Neutrophil (primary cell): ENCODE results near the gene TTC13.

ENCODE experiments used
- H3K27ac ChIP-seq: fragments of 200-600 bp; sonication (generic); 2 replicates; pipeline ENCODE4 v1.5.1; 2016; ENCODE audit warnings: mild to moderate bottlenecking, moderate library complexity
- H3K27me3 ChIP-seq: fragments of 200-600 bp; sonication (generic); 2 replicates; pipeline ENCODE4 v1.6.0; 2016; ENCODE audit warnings: mild to moderate bottlenecking
- H3K36me3 ChIP-seq: fragments of 200-600 bp; sonication (generic); 2 replicates; pipeline ENCODE4 v1.5.1; 2017
- H3K4me1 ChIP-seq, 2 experiments: fragments of 200-600 bp in 1 of 2; sonication (generic) in 1 of 2; 1 replicate in 1 of 2; 2 replicates in 1 of 2; pipeline versions ENCODE4 v1.5.1 to v1.6.1; 2013 to 2016; ENCODE audit warnings: low read depth in 1 of 2, low read length in 1 of 2, mild to moderate bottlenecking in 1 of 2, moderate library complexity in 1 of 2; ENCODE audit not compliant: control insufficient read depth in 1 of 2, insufficient read depth in 1 of 2
- H3K4me3 ChIP-seq, 2 experiments: fragments of 200-600 bp in 1 of 2; sonication (generic) in 1 of 2; 1 replicate in 1 of 2; 2 replicates in 1 of 2; pipeline ENCODE4 v1.5.1; 2013 to 2016; ENCODE audit warnings: low read depth in 1 of 2, low read length in 1 of 2, mild to moderate bottlenecking in 1 of 2, moderate library complexity in 1 of 2
- H3K9me3 ChIP-seq: fragments of 200-600 bp; sonication (generic); 2 replicates; pipeline ENCODE4 v1.5.1; 2016
- CTCF ChIP-seq: fragments of 200-600 bp; sonication (generic); IDR thresholded peaks from 2 replicates; pipeline ENCODE4 v1.5.1; 2016; ENCODE audit warnings: antibody characterized with exemption

TTC13 gene

GRCh38 chr1:230972855-230973271 lies 5.8 kb downstream of the TTC13 start:
- Histone ChIP-seq H3K36me3 (peaks cover 4% of the 10 kb centered on the region), H3K27ac (peak overlapping the region; percentile 88), H3K4me1 (peaks cover 45 to 46% of the 10 kb centered on the region in 2 experiments), H3K4me3 (peak overlapping the region; percentile 26 to 37), H3K27me3 (no peaks in the 10 kb centered on the region), H3K9me3 (no peaks in the 10 kb centered on the region)
- TF ChIP-seq CTCF: no peak

- H3K27me3 ChIP-seq: no peaks in the 10 kb centered on the region
- H3K4me3 ChIP-seq: no peak overlapping the region
- peak overlapping the region; percentile 88 for H3K27ac ChIP-seq
- peaks cover 4% of the 10 kb centered on the region for H3K36me3 ChIP-seq
- H3K9me3 ChIP-seq: no peaks in the 10 kb centered on the region
- peaks cover 34 to 35% of the 10 kb centered on the region in 2 experiments for H3K4me1 ChIP-seq
- TF ChIP-seq CTCF: no peak
These were observed 6.9 kb downstream of the TTC13 start for GRCh38 chr1:230971771-230972170.

GRCh38 chr1:230970432-230970831 lies 8.2 kb downstream of the TTC13 start:
- H3K27ac ChIP-seq: no peak overlapping the region
- H3K36me3 ChIP-seq: no peaks in the 10 kb centered on the region
- no peak for TF ChIP-seq CTCF
- H3K9me3 ChIP-seq: no peaks in the 10 kb centered on the region
- no peaks in the 10 kb centered on the region for H3K27me3 ChIP-seq
- peaks cover 23 to 25% of the 10 kb centered on the region in 2 experiments for H3K4me1 ChIP-seq
- no peak overlapping the region for H3K4me3 ChIP-seq

- Histone ChIP-seq H3K27me3 (no peaks in the 10 kb centered on the region), H3K9me3 (no peaks in the 10 kb centered on the region), H3K4me1 (no peaks in the 10 kb centered on the region), H3K36me3 (no peaks in the 10 kb centered on the region), H3K27ac (no peak overlapping the region), H3K4me3 (no peak overlapping the region)
- no peak for TF ChIP-seq CTCF
These were observed 12.2 kb downstream of the TTC13 start for GRCh38 chr1:230966358-230966873.

- Histone ChIP-seq H3K4me3 (no peak overlapping the region), H3K36me3 (peaks cover 5% of the 10 kb centered on the region), H3K27me3 (no peaks in the 10 kb centered on the region), H3K4me1 (no peaks in the 10 kb centered on the region), H3K9me3 (no peaks in the 10 kb centered on the region), H3K27ac (no peak overlapping the region)
- TF ChIP-seq CTCF: no peak
These were observed 13.1 kb downstream of the TTC13 start for GRCh38 chr1:230965535-230965934.

GRCh38 chr1:230964896-230965295 lies 13.8 kb downstream of the TTC13 start:
- Histone ChIP-seq H3K27me3 (no peaks in the 10 kb centered on the region), H3K9me3 (no peaks in the 10 kb centered on the region), H3K4me1 (no peaks in the 10 kb centered on the region), H3K27ac (no peak overlapping the region), H3K36me3 (peaks cover 10% of the 10 kb centered on the region), H3K4me3 (no peak overlapping the region)
- no peak for TF ChIP-seq CTCF
